ENCODE measurements around the gene CHAC1. TPM values are rescaled to one million over a fixed set of nuclear protein-coding genes. Genes with fewer than 3 reads are reported as not detected.

CHAC1 gene
- total and polyA plus RNA-seq, 4 donors, result 0.17 to 11.9 (median 11.6) TPM

- Histone ChIP-seq H3K4me3 (no peak overlapping the region), H3K9ac (ENCODE audit: insufficient read depth in 1 of 2, low read length in 2 of 2) (no peak overlapping the region), H3K9me3 (ENCODE audit: control insufficient read depth in 4 of 4, insufficient read depth in 3 of 4, low read length in 3 of 4) (no peaks in the 10 kb centered on the region), H3K36me3 (ENCODE audit: control insufficient read depth in 4 of 4, insufficient read depth in 4 of 4, low read length in 4 of 4) (no peaks in the 10 kb centered on the region), H3K27ac (ENCODE audit: low read depth in 1 of 2, low read length in 1 of 2) (no peak overlapping the region), H3K4me1 (ENCODE audit: control insufficient read depth in 5 of 5, insufficient read depth in 5 of 5, low read length in 5 of 5) (peaks cover 0 to 22% (median 11%) of the 10 kb centered on the region in 5 donors), H3K27me3 (ENCODE audit: control insufficient read depth in 3 of 3, insufficient read depth in 3 of 3, low read length in 2 of 3) (no peaks in the 10 kb centered on the region)
- ATAC-seq (ENCODE audit: insufficient read depth, low FRiP score), result no peak
- DNase-seq, result no peak
- WGBS, 2 donors, result 66 to 80% methylated on average over 7 of the region's 7 CpGs
- TF ChIP-seq CTCF (IDR thresholded peaks at IDR 0.05; ENCODE audit: control extremely low read depth, extremely low read depth), result no peak
Observed at GRCh38 chr15:40968290-40969085, 15.2 kb downstream of the CHAC1 start.

- DNase-seq, result no peak
- Histone ChIP-seq H3K4me3 (no peak overlapping the region), H3K4me1 (ENCODE audit: control insufficient read depth in 5 of 5, insufficient read depth in 5 of 5, low read length in 5 of 5) (peaks cover 0 to 22% (median 11%) of the 10 kb centered on the region in 5 donors), H3K9ac (ENCODE audit: insufficient read depth in 1 of 2, low read length in 2 of 2) (no peak overlapping the region), H3K36me3 (ENCODE audit: control insufficient read depth in 4 of 4, insufficient read depth in 4 of 4, low read length in 4 of 4) (no peaks in the 10 kb centered on the region), H3K27ac (ENCODE audit: low read depth in 1 of 2, low read length in 1 of 2) (no peak overlapping the region), H3K27me3 (ENCODE audit: control insufficient read depth in 3 of 3, insufficient read depth in 3 of 3, low read length in 2 of 3) (no peaks in the 10 kb centered on the region), H3K9me3 (ENCODE audit: control insufficient read depth in 4 of 4, insufficient read depth in 3 of 4, low read length in 3 of 4) (no peaks in the 10 kb centered on the region)
- WGBS, 2 donors, result 82 to 87% methylated on average over 8 of the region's 8 CpGs
- no peak for TF ChIP-seq CTCF (IDR thresholded peaks at IDR 0.05; ENCODE audit: control extremely low read depth, extremely low read depth)
- no peak for ATAC-seq (ENCODE audit: insufficient read depth, low FRiP score)
Observed at GRCh38 chr15:40969363-40969762, 16.1 kb downstream of the CHAC1 start.

GRCh38 chr15:40974879-40975278 is 21.6 kb downstream of the CHAC1 start:
- DNase-seq (peak in 1 of 3 donors; percentile 46), ATAC-seq (ENCODE audit: insufficient read depth, low FRiP score) (no peak)

More at GRCh38 chr15:40974879-40975278, 21.6 kb downstream of the CHAC1 start:
- no peak overlapping the region for H3K4me3 ChIP-seq
- H3K27me3 ChIP-seq (ENCODE audit: control insufficient read depth in 3 of 3, insufficient read depth in 3 of 3, low read length in 2 of 3), result no peaks in the 10 kb centered on the region
- H3K4me1 ChIP-seq (ENCODE audit: control insufficient read depth in 5 of 5, insufficient read depth in 5 of 5, low read length in 5 of 5), result peaks cover 0 to 19% (median 0%) of the 10 kb centered on the region in 5 donors
- WGBS, 2 donors, result 80 to 90% methylated on average over 4 of the region's 4 CpGs
- H3K9ac ChIP-seq (ENCODE audit: insufficient read depth in 1 of 2, low read length in 2 of 2), result no peak overlapping the region
- no peak overlapping the region for H3K27ac ChIP-seq (ENCODE audit: low read depth in 1 of 2, low read length in 1 of 2)
- H3K9me3 ChIP-seq (ENCODE audit: control insufficient read depth in 4 of 4, insufficient read depth in 3 of 4, low read length in 3 of 4), result no peaks in the 10 kb centered on the region
- TF ChIP-seq CTCF (IDR thresholded peaks at IDR 0.05; ENCODE audit: control extremely low read depth, extremely low read depth), result no peak
- H3K36me3 ChIP-seq (ENCODE audit: control insufficient read depth in 4 of 4, insufficient read depth in 4 of 4, low read length in 4 of 4), result peaks cover 18 to 31% (median 26%) of the 10 kb centered on the region in 4 donors
